ENCODE data around the gene SLC15A4. TPM values are rescaled to one million over a fixed set of nuclear protein-coding genes. Genes with fewer than 3 reads are reported as not detected.

The SLC15A4 gene
- polyA plus RNA-seq, 3 donors = 5.4 to 46.6 (median 14.8) TPM

DNA sequence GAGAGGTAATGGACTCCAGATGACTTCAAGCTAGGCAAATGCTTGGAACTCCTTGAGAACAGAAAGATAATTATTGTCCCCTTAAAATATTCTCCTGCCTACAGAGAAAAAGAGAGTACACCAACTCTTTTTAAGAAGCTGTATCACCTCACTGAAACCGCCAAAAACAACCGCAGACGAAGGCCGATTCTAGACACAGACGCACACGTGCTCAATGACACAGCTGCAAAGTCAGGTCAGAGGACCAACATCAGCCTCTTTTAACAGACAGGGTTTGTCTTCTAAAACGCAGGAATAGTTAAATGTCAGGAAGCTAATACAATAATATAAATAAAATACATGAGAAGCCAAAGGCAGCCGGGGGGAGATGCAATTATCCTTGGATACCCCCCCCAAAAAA lies 19.0 kb downstream of the SLC15A4 start:
- 100% methylated on average over 1 of the region's 8 CpGs for WGBS (ENCODE audit: insufficient coverage)
- Histone ChIP-seq H3K36me3 (replicated peaks in 1 of 2; ENCODE audit: control insufficient read depth in 1 of 2, insufficient read depth in 2 of 2, low read length in 2 of 2) (peaks cover 54 to 71% of the 10 kb centered on the region in 2 donors), H4K20me1 (ENCODE audit: insufficient read depth, low read length) (peaks cover 72% of the 10 kb centered on the region), H3K79me2 (ENCODE audit: insufficient read depth, low read length) (peaks cover 78% of the 10 kb centered on the region), H3K9ac (ENCODE audit: insufficient read depth, low read length, poor library complexity, severe bottlenecking) (no peak overlapping the region), H3K4me3 (replicated peaks in 1 of 3; ENCODE audit: low read depth in 2 of 3, low read length in 3 of 3) (no peak overlapping the region), H3K27ac (ENCODE audit: low read depth in 1 of 2, low read length in 2 of 2) (no peak overlapping the region), H2AFZ (ENCODE audit: insufficient read depth, low read depth, low read length, poor library complexity, severe bottlenecking) (no peak overlapping the region), H3K4me2 (replicated peaks; ENCODE audit: extremely low read depth, low read length, poor library complexity, severe bottlenecking) (no peak overlapping the region), H3K4me1 (ENCODE audit: control insufficient read depth in 1 of 2, insufficient read depth in 2 of 2, low read length in 2 of 2) (peaks cover 28 to 35% of the 10 kb centered on the region in 2 donors), H3K27me3 (ENCODE audit: control insufficient read depth in 2 of 2, insufficient read depth in 2 of 2, low read length in 2 of 2) (no peaks in the 10 kb centered on the region), H3K9me3 (replicated peaks in 1 of 2; ENCODE audit: control insufficient read depth in 1 of 2, insufficient read depth in 1 of 2, low read length in 2 of 2) (no peaks in the 10 kb centered on the region)
- no peak for TF ChIP-seq CTCF (IDR thresholded peaks at IDR 0.05)
- Mint-ChIP-seq H3K4me3 (no peak overlapping the region), H3K9me3 (peaks cover 0 to 2% (median 0%) of the 10 kb centered on the region in 7 donors), H3K27ac (peak overlapping the region in 1 of 7 donors; percentile 83), H3K27me3 (ENCODE audit: low read depth in 3 of 3) (no peaks in the 10 kb centered on the region), H3K36me3 (peaks cover 65 to 77% of the 10 kb centered on the region in 2 donors), H3K4me1 (peaks cover 23% of the 10 kb centered on the region)
- intact Hi-C loops (cut with micrococcal nuclease) = no loop called here
- no peak for DNase-seq

DNA sequence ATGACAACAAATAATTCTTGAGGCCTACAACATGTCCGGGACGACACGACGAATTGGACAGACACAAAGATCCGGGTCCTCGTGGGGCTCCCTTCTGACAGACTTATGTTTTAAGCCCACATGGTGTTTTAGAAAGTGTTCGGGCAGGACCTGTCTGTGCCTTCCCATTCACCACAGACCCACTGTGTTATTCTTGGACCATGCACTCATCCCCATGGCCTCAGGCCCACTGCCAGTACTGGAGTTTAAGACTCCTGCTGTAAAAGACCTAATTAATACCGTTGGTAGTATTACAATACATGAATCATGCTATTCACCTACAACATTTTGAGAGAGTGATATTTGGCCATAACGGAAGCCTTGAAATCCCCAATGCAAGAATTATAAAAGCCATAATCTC lies 20.0 kb downstream of the SLC15A4 start:
- H3K4me1 ChIP-seq (ENCODE audit: control insufficient read depth in 1 of 2, insufficient read depth in 2 of 2, low read length in 2 of 2) = peaks cover 23 to 31% of the 10 kb centered on the region in 2 donors
- H3K27ac Mint-ChIP-seq = peak overlapping the region in 2 of 7 donors; percentile 49 to 73
- no peak overlapping the region for H3K4me3 Mint-ChIP-seq
- peaks cover 76% of the 10 kb centered on the region for H3K79me2 ChIP-seq (ENCODE audit: insufficient read depth, low read length)
- TF ChIP-seq CTCF (IDR thresholded peaks at IDR 0.05) = no peak
- H4K20me1 ChIP-seq (ENCODE audit: insufficient read depth, low read length) = peaks cover 75% of the 10 kb centered on the region
- peaks cover 0 to 2% (median 0%) of the 10 kb centered on the region in 7 donors for H3K9me3 Mint-ChIP-seq
- no peaks in the 10 kb centered on the region for H3K27me3 Mint-ChIP-seq (ENCODE audit: low read depth in 3 of 3)
- 100% methylated on average over 8 of the region's 9 CpGs for WGBS (ENCODE audit: insufficient coverage)
- no peak overlapping the region for H3K4me3 ChIP-seq (replicated peaks in 1 of 3; ENCODE audit: low read depth in 2 of 3, low read length in 3 of 3)
- H3K27ac ChIP-seq (ENCODE audit: low read depth in 1 of 2, low read length in 2 of 2) = peak overlapping the region in 1 of 2 donors; percentile 3
- no peak overlapping the region for H2AFZ ChIP-seq (ENCODE audit: insufficient read depth, low read depth, low read length, poor library complexity, severe bottlenecking)
- intact Hi-C loops (cut with micrococcal nuclease) = no loop called here
- H3K4me2 ChIP-seq (replicated peaks; ENCODE audit: extremely low read depth, low read length, poor library complexity, severe bottlenecking) = no peak overlapping the region
- peaks cover 55 to 71% of the 10 kb centered on the region in 2 donors for H3K36me3 ChIP-seq (replicated peaks in 1 of 2; ENCODE audit: control insufficient read depth in 1 of 2, insufficient read depth in 2 of 2, low read length in 2 of 2)
- H3K9me3 ChIP-seq (replicated peaks in 1 of 2; ENCODE audit: control insufficient read depth in 1 of 2, insufficient read depth in 1 of 2, low read length in 2 of 2) = no peaks in the 10 kb centered on the region
- H3K36me3 Mint-ChIP-seq = peaks cover 65 to 77% of the 10 kb centered on the region in 2 donors
- H3K9ac ChIP-seq (ENCODE audit: insufficient read depth, low read length, poor library complexity, severe bottlenecking) = no peak overlapping the region
- peaks cover 24% of the 10 kb centered on the region for H3K4me1 Mint-ChIP-seq
- DNase-seq = no peak
- H3K27me3 ChIP-seq (ENCODE audit: control insufficient read depth in 2 of 2, insufficient read depth in 2 of 2, low read length in 2 of 2) = no peaks in the 10 kb centered on the region

Data from CD14-positive monocyte (primary cell).